Right cardiac atrium (tissue), 5 donors: ENCODE results near the gene EXOC4. TPM values are rescaled to one million over a fixed set of nuclear protein-coding genes. Genes with fewer than 3 reads are reported as not detected.

ENCODE experiments used
- ATAC-seq, 2 donors: fragments of 200-7000 bp; cut with Tn5 transposase; one replicate each; pipeline versions ENCODE4 v1.8.0 to v1.9.1; 2020; ENCODE audit warnings: moderate library complexity in 2 of 2, mild to moderate bottlenecking in 1 of 2
- DNase-seq, 3 donors: peaks; one replicate each; pipeline ENCODE4 v3.0.0-alpha.2; 2020
- H3K27ac ChIP-seq: one replicate; pipeline ENCODE4 v1.5.1; 2013; ENCODE audit warnings: mild to moderate bottlenecking, low read length, control low read depth, moderate library complexity
- H3K27me3 ChIP-seq: one replicate; pipeline ENCODE4 v1.6.1; 2013; ENCODE audit not compliant: control insufficient read depth, insufficient read depth
- H3K4me1 ChIP-seq: one replicate; pipeline ENCODE4 v1.6.1; 2013; ENCODE audit warnings: low read length; ENCODE audit not compliant: control insufficient read depth, insufficient read depth
- H3K4me3 ChIP-seq: one replicate; pipeline ENCODE4 v1.5.1; 2013; ENCODE audit warnings: low read length, control low read depth
- H3K9me3 ChIP-seq: one replicate; pipeline ENCODE4 v1.6.1; 2013; ENCODE audit warnings: low read length; ENCODE audit not compliant: control insufficient read depth
- WGBS: extraction: QIAGEN DNeasy Blood & Tissue Kit; methylation state at CpG from one replicate; pipeline ENCODE4 v1.1.7; 2013; 5-methylcytosine and 5-hydroxymethylcytosine counted together
- intact Hi-C, 4 donors: fragments of 100-400 bp; cut with DNase I; formaldehyde crosslinking; loops; one replicate each; pipeline versions ENCODE4 v1.11.0 to v1.14.0; 2022 to 2023
- polyA plus RNA-seq: library from polyadenylated mRNA; stranded (reverse); fragments of 200-250 nt; gene quantifications from one replicate; pipeline ENCODE4 v1.2.3, GENCODE V29; 2013
- total RNA-seq, 4 donors: library from RNA; stranded (reverse); fragmentation: NEBNext Ultra II Directional; extraction: Animal tissue kit (Norgen Biotek cat#: 25700); gene quantifications; one replicate each; pipeline ENCODE4 v1.2.1, GENCODE V29; 2021
- donor health status: healthy with polysubstance abuse.
- donor health status: DM: no; HTN: yes; CAD: no.
- donor health status: DM: no; HTN: no; CAD: no.
- donor health status: DM: no; HTN: yes; CAD: no; lungs with severe emphysema.
- donor health status: DM: yes; HTN: yes; CAD: no.

Gene EXOC4
- total and polyA plus RNA-seq, 5 donors = 11.9 to 45.9 (median 39.7) TPM

DNA sequence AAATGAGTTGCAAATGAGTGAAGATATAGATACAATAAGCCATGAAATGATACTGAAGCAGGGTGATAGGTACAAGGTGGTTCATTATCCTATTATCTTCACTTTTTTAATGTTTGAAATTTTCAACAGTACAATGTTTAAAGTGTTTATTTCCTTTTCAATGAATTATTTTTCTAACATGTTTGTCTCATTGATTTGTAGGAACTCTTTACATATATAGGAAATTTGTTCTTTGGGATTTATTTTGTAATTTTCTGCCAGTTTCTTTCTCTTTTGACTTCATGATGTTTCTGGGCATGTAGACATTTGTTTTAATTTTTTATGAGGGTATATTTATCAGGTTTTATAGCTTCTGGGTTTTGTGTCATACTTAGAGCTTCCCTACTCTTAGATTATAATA, 108.9 kb downstream of the EXOC4 start:
- peaks cover 7% of the 10 kb centered on the region for H3K4me1 ChIP-seq
- DNase-seq = no peak
- intact Hi-C loops = no loop called here
- no peaks in the 10 kb centered on the region for H3K9me3 ChIP-seq
- H3K27ac ChIP-seq = no peak overlapping the region
- no peak overlapping the region for H3K4me3 ChIP-seq
- H3K27me3 ChIP-seq = no peaks in the 10 kb centered on the region
- ATAC-seq = no peak

DNA sequence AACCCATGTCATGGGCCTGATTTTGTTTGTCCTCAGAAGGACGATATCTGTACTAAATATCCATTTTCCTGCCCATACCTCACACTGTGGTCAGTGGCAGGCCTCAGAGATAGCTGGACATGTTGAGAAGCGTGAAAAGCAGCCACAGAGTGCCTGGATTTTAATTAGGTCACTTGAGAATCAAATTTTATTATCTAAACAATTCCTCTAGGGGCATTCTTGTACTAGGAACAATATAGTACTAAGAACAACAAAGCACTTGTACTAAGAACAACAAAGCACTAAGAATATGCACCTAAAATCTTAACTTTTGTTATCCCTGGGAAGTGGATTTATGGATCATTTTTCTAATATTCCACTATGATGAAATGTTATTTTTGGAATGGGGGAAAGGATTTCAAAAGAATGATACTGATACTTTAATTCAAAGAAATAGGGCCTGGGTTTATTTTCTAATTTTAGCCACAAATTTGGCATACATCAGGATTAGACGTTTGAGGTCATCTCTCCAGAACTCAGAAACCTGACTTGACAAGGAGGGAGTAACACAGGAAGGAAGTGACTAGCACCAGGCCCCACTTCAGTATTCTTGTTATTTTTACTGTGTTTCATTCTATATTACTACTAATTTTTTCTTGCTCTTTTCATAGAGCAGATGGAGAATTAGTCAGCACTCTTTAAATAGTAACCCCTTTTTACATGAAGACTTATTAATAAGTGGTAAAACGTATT, 112.2 kb downstream of the EXOC4 start:
- no peaks in the 10 kb centered on the region for H3K9me3 ChIP-seq
- no peaks in the 10 kb centered on the region for H3K27me3 ChIP-seq
- DNase-seq (no peak), ATAC-seq (peak; percentile 45 to 84)
- intact Hi-C loops = no loop called here
- H3K4me1 ChIP-seq = peaks cover 7% of the 10 kb centered on the region
- no peak overlapping the region for H3K27ac ChIP-seq
- H3K4me3 ChIP-seq = no peak overlapping the region
- 26% methylated on average over 4 of the region's 4 CpGs for WGBS

DNA sequence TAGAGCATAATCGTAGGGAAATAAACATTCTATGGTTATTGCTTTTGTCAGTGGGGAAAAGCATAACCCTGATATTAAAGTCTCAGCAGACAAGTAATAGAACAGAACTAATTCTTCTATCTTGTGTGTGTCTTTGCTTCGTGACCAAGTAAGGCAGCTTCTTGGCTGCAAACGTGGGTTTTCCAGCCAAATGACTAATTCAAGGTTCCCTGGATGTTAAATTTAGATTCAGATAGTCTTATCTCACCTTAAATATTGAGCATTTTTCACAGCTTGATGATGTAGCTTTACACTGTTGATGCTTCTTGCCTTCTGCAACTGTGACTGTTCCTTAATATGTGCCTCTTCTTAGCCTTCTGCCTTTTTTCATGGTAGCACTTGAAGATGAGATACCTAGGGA, 113.0 kb downstream of the EXOC4 start:
- Histone ChIP-seq H3K27me3 (no peaks in the 10 kb centered on the region), H3K9me3 (no peaks in the 10 kb centered on the region), H3K27ac (peak overlapping the region; percentile 51), H3K4me1 (peaks cover 7% of the 10 kb centered on the region), H3K4me3 (no peak overlapping the region)
- DNase-seq = peak in 1 of 3 donors; percentile 41
- peak; percentile 46 to 79 for ATAC-seq
- intact Hi-C loops = no loop called here
- 22% methylated on average over 3 of the region's 3 CpGs for WGBS

DNA sequence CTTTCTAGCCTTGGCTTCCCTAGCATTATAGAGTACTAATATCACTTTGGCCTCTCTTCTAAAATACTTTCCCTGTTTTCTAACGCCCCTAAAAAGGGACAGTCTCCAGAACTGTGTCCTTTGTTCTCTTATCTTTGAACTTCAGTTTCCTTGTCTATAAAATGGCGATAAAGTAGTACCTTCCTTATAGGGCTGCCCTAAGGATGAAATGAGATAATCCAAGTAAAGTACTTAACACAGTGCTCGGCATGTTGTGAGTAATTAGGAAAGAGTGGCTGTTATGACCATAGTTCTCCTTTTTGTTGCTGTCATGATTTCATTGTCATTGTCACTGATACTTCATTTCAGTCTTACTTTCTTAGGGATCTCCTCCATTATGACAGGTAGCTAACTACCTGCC, 114.7 kb downstream of the EXOC4 start:
- Histone ChIP-seq H3K27ac (no peak overlapping the region), H3K4me3 (no peak overlapping the region), H3K4me1 (peaks cover 8% of the 10 kb centered on the region), H3K9me3 (no peaks in the 10 kb centered on the region), H3K27me3 (no peaks in the 10 kb centered on the region)
- intact Hi-C loops = no loop called here
- no peak for DNase-seq
- WGBS = 46% methylated on average over 3 of the region's 3 CpGs
- ATAC-seq = no peak

DNA sequence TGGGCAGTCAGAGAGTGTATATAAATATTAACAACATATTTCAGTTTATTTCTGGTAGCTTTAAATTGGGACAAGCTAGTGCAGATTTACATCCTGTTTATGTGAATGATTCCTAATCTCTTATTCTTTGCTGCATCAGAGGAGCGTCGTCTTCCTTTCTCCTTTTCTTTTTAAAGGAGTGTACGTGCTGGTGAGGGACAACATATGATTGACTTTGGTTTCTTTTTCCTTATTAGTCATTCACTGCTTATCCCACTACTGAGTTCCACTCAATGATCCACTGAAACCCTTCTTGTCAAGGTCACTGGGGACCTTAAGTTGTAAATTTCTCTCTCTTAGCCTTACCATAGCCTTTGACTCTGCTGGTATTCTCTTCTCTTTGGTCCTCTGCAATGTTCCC, 116.3 kb downstream of the EXOC4 start:
- no peak for DNase-seq
- no peak for ATAC-seq
- no peaks in the 10 kb centered on the region for H3K27me3 ChIP-seq
- H3K4me1 ChIP-seq = peaks cover 7% of the 10 kb centered on the region
- intact Hi-C loops = no loop called here
- no peaks in the 10 kb centered on the region for H3K9me3 ChIP-seq
- H3K4me3 ChIP-seq = no peak overlapping the region
- no peak overlapping the region for H3K27ac ChIP-seq
- 69% methylated on average over 3 of the region's 3 CpGs for WGBS

DNA sequence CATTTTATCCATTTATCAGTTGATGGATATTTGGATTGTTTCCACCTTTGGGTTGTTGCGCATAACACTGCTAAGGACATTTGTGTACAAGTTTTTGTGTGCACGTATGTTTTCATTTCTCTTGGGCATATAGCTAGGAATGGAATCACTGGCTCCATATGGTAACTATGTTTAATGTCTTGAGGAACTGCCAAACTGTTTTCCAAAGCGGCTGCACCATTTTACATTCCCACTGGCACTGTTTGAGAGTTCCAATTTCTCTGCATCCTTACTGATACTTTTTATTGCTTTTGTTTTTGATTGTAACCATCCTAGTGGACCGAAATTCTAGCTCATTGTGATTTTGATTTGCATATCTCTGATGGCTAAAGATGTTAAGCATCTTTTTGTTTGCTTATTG, 118.7 kb downstream of the EXOC4 start:
- no peak for ATAC-seq
- H3K27ac ChIP-seq = no peak overlapping the region
- H3K9me3 ChIP-seq = no peaks in the 10 kb centered on the region
- DNase-seq = no peak
- H3K4me1 ChIP-seq = peaks cover 3% of the 10 kb centered on the region
- no peaks in the 10 kb centered on the region for H3K27me3 ChIP-seq
- no peak overlapping the region for H3K4me3 ChIP-seq
- intact Hi-C loops = no loop called here
- WGBS = 97% methylated on average over 4 of the region's 4 CpGs

DNA sequence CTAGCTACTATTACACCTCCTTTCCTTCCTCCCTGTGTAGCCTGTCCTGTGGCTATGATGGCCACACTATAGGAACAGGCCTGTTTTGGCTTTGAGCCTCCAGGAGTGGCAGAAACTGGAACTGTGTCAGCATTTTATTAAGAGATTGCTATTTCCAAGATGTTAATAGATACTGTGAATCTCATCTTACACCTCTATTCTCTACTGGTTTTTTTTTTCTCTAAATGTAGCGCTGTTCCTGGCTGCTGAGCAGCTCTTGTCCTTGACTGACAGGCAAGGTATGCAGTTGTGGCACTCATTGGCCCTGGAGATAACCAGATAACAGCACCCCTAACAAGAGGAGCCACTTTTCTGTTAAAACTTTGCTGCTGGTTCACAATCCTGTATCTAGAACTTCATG, 119.5 kb downstream of the EXOC4 start:
- H3K4me1 ChIP-seq = peaks cover 3% of the 10 kb centered on the region

DNA sequence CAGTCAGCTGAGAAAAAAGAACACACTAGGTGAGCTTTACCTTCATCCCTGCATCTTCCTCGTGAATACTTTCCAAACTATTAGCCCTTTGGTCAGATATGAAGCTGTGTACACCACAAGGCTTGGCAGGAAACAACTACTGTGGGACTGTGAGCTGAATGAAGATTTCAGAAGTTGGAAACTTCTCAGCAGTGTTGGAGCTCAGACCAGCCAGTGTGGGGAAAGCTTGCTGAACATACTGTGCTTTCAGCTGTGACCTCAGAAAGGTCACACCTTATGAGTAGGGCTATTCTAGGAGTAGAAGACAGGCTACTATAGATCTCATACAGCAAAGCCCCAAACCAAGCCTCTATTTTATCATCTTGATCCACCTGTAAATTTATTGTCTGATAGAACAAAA, 123.6 kb downstream of the EXOC4 start:
- DNase-seq (no peak), ATAC-seq (peak; percentile 23 to 68)
- intact Hi-C loops = no loop called here
- Histone ChIP-seq H3K27ac (no peak overlapping the region), H3K27me3 (no peaks in the 10 kb centered on the region), H3K4me3 (no peak overlapping the region), H3K9me3 (no peaks in the 10 kb centered on the region), H3K4me1 (peaks cover 3% of the 10 kb centered on the region)
- WGBS = 41% methylated on average over 1 of the region's 1 CpG

More for the DNA sequence above, 119.5 kb downstream of the EXOC4 start:
- ATAC-seq (no peak), DNase-seq (no peak)
- H3K27me3 ChIP-seq = no peaks in the 10 kb centered on the region
- H3K4me3 ChIP-seq = no peak overlapping the region
- 79% methylated on average over 1 of the region's 1 CpG for WGBS
- no peak overlapping the region for H3K27ac ChIP-seq
- intact Hi-C loops = no loop called here
- H3K9me3 ChIP-seq = no peaks in the 10 kb centered on the region

DNA sequence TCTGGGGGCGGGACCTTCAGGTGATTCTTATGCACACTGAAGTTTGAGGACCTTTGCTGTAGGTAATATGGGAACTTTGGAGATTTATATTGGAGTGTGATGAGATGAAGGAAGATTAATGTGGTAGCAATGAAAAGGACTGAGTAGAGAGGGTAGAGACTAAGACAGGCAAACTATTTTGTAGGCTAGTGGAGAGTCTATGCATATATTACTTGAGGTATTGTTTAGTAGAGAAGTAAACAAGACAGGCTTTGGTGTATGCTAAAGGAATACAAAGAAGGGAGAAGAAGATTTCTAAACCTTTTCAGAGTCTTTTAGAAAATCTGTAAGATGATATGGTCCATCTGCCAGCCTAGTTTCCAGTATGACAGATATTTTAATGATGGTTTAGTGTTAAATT, 129.1 kb downstream of the EXOC4 start:
- DNase-seq (no peak), ATAC-seq (no peak)
- no peaks in the 10 kb centered on the region for H3K27me3 ChIP-seq
- intact Hi-C loops = no loop called here
- no peaks in the 10 kb centered on the region for H3K9me3 ChIP-seq
- no peak overlapping the region for H3K27ac ChIP-seq
- no peaks in the 10 kb centered on the region for H3K4me1 ChIP-seq
- WGBS = 96% methylated on average over 1 of the region's 1 CpG
- no peak overlapping the region for H3K4me3 ChIP-seq

DNA sequence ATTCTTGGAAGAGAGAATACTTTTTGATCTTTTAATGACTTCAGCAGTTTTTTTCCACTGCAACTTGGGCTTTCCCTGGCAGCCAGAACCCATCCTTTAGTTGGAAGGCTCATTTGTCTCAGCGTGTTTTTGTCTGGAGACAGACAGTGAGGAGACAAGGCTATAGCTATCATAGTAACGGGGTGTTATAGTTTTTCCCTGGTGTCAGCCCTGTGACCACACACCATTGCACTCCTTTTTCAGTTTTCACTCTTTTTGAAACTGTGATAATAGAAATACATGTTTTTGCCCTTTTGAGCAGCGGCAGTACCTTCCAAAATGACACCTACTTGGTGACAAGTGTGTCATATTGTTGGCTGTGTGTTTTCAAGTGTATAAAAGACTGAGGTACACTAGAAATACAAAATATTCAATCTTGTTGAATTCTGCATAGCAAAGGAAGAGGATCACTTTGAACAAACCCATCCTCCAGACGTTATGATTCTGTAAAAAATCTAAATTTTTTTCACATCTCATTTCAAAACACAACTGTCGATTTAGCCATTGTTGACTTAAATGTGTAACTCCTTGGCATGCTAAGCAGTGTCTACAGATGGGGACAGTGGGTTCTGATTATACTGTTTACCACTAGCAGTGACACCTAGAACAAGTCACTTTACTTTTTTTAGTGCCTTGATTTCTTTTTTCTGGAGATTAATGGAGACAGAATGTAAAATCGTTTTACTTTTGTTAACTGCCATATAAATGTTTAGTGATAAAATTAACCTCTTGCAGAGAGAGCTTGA, 130.1 kb downstream of the EXOC4 start:
- WGBS = 64% methylated on average over 6 of the region's 6 CpGs
- Histone ChIP-seq H3K9me3 (no peaks in the 10 kb centered on the region), H3K4me1 (no peaks in the 10 kb centered on the region), H3K27ac (no peak overlapping the region), H3K4me3 (no peak overlapping the region), H3K27me3 (no peaks in the 10 kb centered on the region)
- ATAC-seq (no peak), DNase-seq (no peak)
- intact Hi-C loops = no loop called here

DNA sequence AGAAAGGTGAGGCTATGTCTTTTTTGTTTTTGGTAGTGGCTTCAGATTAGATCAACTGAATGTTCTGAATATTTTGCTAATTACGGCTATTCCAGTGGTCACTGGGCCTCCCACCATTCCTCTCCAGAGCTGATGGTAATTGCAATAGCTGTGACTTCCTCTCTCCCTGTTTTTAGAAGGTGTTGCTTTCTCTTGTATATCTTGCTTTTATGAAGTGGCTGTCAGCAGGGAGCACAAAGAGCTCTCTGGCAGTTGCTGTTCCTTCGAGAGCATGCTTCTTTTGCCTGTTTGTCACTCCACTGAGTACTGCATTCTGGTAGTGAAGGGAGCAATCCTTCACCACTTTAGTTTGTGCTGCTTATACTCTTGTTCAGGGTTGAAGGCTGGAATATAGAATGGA, 133.3 kb downstream of the EXOC4 start:
- Histone ChIP-seq H3K27ac (no peak overlapping the region), H3K9me3 (no peaks in the 10 kb centered on the region), H3K4me1 (peaks cover 4% of the 10 kb centered on the region), H3K4me3 (no peak overlapping the region), H3K27me3 (no peaks in the 10 kb centered on the region)
- peak; percentile 46 to 87 for ATAC-seq
- WGBS = 73% methylated on average over 2 of the region's 2 CpGs
- no peak for DNase-seq
- intact Hi-C loops = no loop called here
